GM19351 (cell line): ENCODE results near the gene KCNIP4.
"Not testable (repeated sequence)": the region's sequence is repeated elsewhere in the genome, so short reads cannot be mapped to it uniquely, and the experiment has no call there.

Experiments used
- ATAC-seq: cut with Tn5 transposase; IDR thresholded peaks from one replicate; pipeline ENCODE4 v1.9.1; 2021; ENCODE audit warnings: mild to moderate bottlenecking, moderate library complexity; ENCODE audit not compliant: unreplicated experiment

KCNIP4 gene

DNA sequence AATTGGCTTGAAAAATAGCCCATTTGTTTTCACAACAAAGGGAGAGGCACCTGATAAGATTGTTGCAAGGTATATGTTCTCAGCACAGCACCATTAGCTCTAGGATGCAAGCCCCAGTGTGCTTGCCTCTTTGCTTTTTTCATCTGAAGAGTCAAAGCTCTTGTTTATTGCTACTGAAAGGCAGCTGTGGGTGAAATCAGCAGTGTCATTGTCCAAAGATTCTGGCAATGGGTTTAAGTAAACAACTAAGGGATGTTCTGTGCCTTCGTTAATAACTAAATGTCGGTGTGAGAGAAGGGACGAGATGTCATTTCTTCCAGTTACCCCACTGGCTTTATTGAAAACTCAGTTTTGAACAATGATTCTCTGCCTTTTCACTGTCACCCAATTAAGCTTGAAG, 567.7 kb downstream of the KCNIP4 start:
- no peak for ATAC-seq

DNA sequence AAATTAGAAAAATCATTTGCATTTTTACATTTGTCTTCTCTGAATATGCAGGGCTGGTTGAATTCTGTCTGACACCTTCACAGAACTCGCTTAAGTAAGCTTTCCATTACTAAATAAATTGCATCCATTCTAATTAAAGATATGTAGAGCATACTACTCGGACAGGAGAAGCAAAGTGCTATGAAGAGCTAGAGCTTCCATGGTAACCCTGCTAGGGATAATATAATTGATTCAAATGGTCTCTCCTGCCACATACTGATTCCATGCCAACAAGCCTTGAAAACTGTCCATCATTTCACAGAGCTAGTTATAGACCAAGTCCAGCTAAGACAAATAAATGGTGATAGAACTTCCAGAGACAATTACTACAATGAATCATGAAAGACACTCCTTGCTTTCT, 571.5 kb downstream of the KCNIP4 start:
- ATAC-seq: no peak

DNA sequence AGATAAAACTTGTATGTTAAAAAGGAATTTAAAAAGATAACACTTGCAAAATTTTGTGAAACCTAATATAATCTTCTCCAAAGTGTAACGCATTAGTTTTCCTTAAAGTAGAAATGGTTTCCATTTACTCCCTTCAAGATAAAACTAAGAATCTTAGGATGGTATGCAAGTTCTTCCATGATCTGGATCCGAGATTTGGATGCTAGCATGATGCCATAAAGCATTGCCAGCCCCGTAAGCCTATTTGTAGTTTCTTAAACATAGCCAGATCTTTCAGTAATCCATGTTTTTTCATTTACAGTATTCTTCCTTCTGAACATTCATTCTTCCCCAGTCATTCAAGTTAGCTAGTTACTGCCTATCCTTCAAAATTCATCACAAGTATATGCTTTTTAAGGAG, 572.4 kb downstream of the KCNIP4 start:
- ATAC-seq: no peak

DNA sequence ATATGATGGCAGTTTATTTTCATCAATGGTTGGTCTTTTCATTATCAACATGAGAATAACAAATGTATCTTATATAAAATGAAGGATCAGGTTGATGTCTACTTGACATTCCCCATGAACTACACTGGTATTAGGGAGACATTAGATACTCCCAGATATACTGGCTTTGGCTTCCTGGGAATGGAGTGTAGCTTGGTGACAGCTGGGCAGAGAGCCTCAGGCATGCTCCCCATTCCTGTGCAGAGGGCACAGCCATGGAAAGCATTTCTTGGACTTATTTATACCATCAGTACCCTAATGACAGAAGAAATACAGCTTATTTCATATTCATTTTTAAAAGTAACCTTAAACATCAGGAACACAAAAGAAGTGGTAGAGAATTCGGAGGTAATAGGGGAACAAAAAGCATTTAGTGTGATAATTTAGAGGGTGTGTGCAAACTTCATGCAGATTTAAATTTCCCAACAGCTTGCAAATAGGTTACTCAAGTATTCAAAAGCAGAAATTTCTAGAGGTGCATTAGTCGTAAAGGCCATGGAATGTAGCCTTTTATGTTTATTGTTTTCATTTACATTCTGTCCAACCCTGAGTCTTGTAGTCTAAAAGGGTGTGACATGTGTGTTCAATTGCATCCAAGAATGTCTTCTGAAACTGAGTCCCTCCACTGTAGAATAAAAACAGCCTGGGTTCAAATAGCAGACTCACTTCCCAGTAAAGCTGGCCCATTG, 573.8 kb downstream of the KCNIP4 start:
- ATAC-seq: no peak

DNA sequence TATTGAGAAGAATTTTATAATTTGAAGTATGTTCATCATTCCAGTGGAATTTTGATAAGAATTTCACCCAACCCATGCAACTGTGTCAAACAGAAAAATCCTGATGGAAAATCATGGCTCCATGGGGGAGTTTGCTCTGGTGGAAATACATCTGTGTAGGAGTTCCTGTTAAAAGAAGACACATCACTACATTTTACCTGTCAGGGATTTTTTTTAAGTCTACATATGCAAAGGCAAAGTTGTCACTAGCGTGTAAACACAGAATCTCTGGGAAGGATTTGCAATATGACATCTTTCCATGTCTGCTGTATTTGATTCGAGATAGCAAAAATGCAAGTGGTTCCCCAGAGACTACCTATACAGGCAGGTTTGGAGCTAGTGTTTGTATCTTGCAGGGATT, 581.0 kb downstream of the KCNIP4 start:
- no peak for ATAC-seq

DNA sequence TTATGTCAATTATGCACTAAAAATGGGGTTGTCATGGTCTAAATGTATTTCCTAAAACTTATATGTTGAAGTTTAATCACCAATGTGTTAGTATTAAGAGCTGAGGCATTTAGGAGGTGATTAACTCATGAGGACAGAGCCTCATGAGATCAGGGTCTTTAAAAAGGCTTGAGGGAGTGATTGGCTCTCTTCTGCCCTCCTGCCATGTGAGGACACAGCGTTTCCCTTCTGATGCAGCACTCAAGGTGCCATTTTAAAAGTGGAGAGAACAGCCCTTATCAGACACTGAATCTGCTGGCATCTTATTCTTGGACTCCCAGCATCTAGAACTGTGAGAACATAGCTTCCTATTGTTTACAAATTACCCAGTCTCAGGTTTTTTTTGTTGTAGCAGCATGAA, 581.7 kb downstream of the KCNIP4 start:
- no peak for ATAC-seq

DNA sequence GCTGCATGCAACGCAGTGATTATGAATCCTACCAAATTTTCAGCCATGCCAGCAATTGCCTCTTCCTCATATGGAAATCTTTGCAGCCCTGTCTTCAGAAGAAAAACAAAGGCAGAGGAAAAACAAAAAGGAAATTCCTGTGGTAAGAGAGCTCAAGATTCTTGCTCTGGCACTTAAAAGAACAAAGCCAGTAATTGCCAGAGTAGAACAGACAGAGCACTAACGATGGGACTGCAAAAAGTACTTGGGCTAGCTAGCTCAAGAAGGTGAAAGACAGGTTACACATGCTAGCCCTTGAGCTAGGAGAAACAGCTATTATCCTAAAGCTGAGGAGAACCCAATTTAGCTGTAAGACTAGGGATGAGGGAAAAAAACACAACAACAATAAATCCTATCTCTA, 582.3 kb downstream of the KCNIP4 start:
- no peak for ATAC-seq

DNA sequence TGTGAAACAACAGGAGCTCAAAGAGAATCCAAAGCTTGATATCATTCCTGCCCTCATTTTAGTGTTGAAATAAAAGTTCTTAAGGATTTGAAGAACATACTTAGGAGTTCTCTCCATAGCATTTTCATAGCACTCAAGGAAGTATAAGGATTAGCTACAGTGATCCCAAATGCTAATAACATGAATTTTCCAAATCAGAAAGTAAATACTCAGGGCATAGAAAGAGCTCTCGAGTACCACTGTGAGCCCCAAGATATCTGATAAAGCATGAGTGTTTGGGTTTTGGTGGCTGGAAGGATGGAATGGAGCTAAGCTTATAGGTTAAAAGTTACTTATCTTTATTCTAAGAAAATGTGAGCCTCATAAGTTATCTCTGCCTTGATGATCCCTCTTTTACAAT, 584.9 kb downstream of the KCNIP4 start:
- ATAC-seq: no peak

DNA sequence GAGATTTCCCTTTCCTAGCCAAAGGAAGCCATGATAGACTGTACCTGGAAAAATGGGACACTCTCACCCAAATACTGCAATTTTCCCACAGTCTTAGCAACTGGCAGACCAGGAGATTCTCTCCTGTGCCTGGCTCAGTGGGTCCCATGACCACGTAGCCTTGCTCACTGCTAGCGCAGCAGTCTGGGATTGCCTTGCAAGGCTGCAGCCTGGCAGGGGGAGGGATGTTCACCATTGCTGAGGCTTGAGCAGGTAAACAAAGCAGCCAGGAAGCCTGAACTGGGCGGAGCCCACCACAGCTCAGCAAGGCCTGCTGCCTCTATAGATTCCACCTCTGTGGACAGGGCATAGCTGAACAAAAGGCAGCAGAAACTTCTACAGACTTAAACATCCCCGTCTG, 596.2 kb downstream of the KCNIP4 start:
- ATAC-seq: not testable (repeated sequence)

DNA sequence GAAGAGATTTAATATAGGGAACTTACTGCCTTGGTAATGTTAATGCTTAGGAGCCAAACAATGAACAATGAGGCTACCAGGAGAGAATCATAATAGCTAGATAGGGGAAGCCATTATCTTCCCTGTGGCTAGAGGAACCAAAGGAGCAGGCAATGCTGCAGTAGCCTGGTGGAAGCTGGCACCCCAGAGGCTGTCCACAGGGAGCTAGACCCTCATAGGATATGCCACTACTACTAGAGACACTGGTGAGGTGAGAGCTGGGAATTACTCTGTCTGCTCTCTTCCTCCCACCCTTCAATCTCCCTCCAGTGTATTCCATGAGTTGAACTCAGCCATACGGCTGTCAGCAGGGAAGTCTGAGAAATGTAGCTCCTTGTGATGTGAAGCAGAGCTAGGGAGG, 601.4 kb downstream of the KCNIP4 start:
- no peak for ATAC-seq

DNA sequence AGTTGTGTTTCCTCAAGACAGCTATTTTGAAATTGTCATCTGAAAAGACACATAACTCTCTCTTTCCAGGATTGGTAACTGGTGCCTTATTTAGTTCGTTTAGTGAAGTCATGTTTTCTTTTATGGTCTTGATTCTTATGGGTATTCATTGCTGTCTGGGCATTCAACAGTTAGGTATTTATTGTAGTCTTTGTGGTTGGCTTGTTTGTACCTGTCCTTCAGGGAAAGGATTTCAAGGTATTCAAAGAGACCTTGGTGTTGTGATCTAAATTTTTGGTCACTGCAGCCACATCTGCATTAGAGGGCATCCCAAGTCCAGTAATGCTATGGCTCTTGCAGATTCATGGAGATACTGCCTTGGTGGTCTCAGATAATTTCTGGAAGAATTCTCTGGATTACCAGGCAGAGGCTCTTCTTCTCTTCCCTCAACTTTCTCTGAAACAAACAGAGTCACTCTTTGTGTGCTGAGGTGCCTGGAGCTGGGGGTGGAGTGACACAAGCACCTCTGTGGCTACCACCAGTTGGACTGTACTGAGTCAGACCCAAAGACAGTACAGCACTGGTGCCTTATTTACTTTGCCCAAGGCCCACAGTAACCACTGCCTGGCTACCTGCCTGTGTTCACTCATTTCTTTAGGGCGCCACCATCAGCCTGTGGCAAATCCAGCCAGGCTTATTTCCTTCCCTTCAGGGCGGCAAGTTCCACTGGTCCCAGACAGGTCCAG, 620.4 kb downstream of the KCNIP4 start:
- ATAC-seq: no peak

DNA sequence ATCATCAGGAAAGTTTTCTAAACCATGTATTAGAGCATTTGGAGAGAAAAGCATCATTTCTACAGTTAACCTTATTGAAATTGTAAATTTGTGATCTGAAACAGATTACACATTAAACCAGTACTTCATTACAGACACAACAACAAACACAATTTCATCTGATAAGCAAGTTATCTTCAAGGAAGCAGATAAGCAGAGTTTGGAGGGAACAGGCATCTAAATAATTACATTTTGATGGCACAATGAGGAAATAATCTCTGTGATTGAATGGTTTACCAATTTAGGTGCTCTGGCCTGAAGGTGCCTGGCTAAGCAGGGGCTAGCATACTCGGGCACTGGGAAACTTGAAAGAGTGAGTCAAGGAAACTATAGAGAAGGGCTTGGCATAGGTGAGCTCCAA, 628.5 kb downstream of the KCNIP4 start:
- ATAC-seq: no peak

DNA sequence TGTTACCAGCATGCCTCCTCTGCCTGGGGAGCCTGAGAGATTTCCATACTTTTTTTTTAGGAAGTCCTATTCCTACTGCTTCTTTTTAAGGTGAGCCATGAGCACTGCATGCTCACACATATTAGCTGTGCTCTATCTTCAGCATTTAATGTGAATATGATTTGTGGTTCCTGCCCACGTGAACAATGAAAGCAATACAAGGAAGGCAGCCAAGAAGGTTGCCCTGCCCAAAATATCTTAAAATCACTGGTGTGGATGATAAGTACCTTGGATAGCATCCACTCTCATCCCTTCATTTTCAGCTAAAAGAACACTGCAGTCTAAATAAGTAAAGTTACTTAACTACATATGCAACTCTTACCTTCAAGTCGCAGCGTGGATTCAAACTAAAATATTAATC, 640.9 kb downstream of the KCNIP4 start:
- ATAC-seq: no peak

DNA sequence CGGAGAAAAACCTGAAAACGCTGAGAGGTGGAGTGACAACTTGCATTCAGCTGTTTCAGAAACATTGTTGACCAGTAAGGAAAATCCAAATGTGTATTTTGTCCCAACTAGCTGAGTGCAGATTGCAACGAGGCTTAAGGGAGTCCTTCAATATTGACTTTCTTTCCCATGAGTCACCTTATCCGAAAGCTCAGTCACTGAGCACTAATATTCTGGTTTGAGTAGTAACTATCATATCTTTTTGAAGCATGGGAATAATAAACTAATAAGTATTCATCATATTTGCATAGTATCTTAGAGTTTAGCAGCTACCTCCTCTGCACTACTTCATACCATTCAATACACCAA, 644.1 kb downstream of the KCNIP4 start:
- ATAC-seq: no peak

DNA sequence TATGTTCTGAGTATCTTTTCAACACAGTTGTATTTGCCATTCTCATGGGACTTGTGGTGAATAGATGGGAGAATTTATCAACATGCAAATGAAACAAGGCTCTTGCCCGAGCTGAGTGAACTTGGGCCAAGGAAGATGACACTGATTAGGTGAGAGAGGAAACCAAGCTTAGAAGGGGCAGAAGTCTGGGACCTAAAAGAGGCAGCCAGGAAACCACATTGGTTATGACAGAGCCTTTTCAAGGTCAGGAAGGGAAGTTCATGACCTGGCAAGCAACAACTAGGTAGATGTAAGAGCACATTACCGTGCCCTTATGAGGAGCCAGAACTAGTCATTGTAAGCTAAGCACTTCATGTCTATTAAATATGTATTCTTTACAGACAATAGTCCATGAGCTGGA, 658.0 kb downstream of the KCNIP4 start:
- ATAC-seq: no peak

DNA sequence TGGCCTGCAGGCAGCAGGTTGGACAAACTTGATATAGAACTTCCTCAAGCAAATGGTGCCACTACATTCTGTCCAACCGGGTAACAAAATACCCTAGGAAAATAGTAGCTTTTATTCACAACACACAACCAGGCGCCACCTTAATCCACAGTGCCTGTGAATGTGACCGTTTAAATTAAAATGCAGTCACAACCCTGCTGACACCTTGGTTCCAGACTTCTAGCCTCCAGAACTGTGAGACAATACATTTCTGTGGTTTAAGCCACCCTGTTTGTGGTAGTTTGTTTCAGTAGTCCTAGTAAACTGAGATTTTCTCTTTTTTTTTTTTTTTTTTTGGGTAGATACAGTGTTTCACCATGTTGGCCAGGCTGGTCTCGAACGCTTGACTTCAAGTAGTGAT, 672.5 kb downstream of the KCNIP4 start:
- no peak for ATAC-seq

DNA sequence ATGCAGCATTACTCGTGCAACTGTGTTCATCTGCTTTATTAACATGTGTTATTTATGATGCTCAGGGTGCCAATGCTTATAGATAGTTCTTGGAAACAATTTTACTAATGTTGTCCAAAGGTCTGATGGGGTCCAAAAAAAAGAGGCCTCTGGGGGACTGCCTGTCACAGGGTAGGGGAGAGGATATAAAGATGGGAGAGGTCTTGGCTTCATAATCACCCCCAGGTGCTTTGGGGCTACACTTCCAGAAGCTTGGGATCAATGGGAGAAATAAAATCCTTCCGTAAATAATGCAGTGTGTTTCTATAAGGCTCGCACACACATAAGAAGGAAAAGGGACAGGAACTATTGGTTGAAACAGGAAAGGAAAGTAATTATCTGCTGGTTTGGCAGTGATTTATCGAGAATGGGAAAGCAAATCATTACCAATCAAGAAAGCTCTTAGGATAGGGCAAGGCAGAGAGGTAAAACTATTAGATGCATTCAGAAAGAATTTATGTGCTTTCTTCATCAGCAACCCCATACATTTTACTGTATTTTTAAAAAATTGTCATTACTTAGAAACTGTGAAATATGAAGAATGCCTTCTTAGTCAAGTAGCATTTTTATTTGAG, 677.0 kb downstream of the KCNIP4 start:
- ATAC-seq: no peak

DNA sequence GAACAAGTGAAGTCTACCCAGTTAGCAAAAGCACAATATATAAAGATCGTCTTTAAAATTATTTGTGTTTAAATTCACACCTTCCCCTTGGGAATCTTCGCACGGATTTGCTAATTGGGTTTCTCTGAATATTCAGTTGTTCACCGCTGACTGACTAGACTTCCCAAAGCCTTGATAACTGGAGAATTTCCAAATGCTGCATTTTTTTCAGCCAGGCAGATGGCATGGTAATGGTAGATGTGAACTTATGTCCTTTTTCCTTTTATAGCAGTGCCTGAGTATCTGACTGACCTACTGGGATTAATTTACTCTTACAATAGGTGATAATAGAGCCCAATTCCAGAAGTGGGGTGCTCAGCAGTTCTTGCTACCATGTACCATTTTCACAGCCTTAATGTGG, 700.2 kb downstream of the KCNIP4 start:
- no peak for ATAC-seq

DNA sequence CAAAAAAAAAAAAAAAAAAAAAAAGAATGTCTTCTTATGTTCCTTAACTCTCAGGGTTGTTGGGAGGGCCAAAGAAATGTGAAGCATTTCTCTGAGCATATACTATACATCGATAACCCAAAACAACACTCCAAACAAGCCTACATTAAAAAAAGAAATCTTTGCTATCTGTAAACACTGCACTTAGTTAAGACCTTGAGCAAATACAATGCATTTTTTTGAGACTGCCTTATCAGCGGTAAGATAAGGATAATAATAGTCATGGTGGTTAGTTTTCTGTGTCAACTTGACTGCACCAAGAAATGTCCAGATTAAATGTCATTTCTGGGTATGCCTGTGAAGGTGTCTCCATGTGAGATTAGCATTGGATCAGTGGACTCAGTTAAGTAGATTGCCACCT, 706.4 kb downstream of the KCNIP4 start:
- ATAC-seq: no peak

DNA sequence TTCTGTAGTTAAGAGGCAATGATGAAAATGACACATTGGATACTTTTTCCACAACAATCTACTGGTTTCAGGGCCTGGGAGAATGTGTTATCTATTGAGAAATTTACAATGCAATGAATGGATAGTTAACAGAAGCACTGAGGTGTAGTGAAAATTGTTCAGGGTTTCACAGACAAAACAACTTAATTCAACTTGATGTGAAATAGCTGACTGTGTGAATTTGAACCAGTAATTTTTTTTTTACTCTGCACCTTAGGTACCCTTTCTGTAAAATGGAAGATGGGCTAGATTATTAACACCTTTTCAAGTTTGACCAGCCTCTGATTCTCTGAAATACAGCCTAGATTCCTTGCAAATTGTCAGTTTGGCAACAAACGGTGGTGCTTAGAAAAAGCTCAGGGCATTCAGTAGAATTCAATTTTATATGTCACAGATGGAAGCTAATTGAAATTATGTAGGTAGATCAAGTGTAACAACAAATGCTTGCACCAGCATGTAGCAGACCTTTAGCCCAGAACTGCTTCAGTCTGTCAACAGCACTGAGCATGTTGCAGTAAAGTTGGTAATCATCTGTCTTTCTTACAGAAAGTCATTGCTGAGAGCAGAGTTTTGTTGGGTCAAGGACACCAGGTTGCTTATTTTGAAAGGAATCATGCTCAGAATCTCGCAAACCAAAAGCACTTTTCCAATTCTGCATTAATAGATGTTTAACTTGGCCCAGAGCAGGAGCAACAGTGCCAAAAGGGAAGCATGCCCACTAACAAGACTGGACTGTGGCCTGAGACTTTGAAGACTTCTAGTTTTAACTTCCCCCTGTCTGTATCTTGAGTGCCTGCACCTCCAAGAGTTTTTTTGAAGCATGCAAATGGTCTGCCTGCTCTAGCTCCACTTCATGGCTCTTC, 721.7 kb downstream of the KCNIP4 start:
- ATAC-seq: no peak

DNA sequence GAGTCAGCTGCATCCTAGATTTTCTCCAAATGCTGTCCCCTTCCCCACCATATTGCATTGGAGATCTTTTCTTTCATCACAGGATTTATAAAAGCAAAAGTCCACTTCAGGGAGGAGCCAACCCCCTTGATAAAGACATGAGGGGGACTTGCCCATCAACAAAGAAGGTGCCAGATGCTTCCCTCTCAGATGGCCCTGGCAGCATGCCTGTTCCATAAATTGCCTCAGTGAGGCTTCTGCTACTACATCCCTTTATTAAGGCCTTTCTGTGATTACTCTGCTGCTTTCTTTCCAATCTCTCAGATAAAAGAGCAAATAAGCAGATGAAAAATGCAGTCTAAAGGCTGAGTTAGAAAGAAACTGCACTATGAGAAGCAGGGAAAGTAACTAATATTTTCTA, 736.7 kb downstream of the KCNIP4 start:
- ATAC-seq: no peak
